Osteocyte (in vitro differentiated cells): Measurements from ENCODE around the gene GREM1. TPM values are rescaled to one million over a fixed set of nuclear protein-coding genes. Genes with fewer than 3 reads are reported as not detected.

ENCODE experiments used
- DNase-seq: peaks from one replicate; pipeline ENCODE4 v3.0.0; 2021; ENCODE audit warnings: mixed read lengths; ENCODE audit not compliant: unreplicated experiment; ENCODE audit errors: extremely low spot score
- H3K27ac Mint-ChIP-seq: one replicate; pipeline ENCODE4 v1.8.0; 2021; ENCODE audit warnings: mild to moderate bottlenecking, mixed read lengths; ENCODE audit not compliant: unreplicated experiment
- H3K27me3 Mint-ChIP-seq: one replicate; pipeline ENCODE4 v1.8.0; 2021; ENCODE audit warnings: mixed read lengths; ENCODE audit not compliant: unreplicated experiment
- H3K36me3 Mint-ChIP-seq: one replicate; pipeline ENCODE4 v1.8.0; 2021; ENCODE audit warnings: mixed read lengths; ENCODE audit not compliant: unreplicated experiment
- H3K4me1 Mint-ChIP-seq: one replicate; pipeline ENCODE4 v1.8.0; 2021; ENCODE audit warnings: mixed read lengths; ENCODE audit not compliant: unreplicated experiment
- H3K4me3 Mint-ChIP-seq: one replicate; pipeline ENCODE4 v1.8.0; 2021; ENCODE audit warnings: mild to moderate bottlenecking, moderate library complexity, mixed read lengths; ENCODE audit not compliant: unreplicated experiment
- H3K9me3 Mint-ChIP-seq: one replicate; pipeline ENCODE4 v1.8.0; 2021; ENCODE audit warnings: mixed read lengths; ENCODE audit not compliant: unreplicated experiment
- total RNA-seq: library from RNA; stranded (reverse); gene quantifications from 2 replicates; pipeline ENCODE4 v1.2.1, GENCODE V29; 2021
- TF ChIP-seq, protein P1 (sequence below): fragments of 200-600 bp; sonication (generic); IDR thresholded peaks from 2 replicates; pipeline ENCODE4 v1.5.0; 2021; ENCODE audit warnings: antibody characterized with exemption, mild to moderate bottlenecking, moderate library complexity

Gene GREM1
- total RNA-seq, 1 donor from 2014 or later: 252 TPM

DNA sequence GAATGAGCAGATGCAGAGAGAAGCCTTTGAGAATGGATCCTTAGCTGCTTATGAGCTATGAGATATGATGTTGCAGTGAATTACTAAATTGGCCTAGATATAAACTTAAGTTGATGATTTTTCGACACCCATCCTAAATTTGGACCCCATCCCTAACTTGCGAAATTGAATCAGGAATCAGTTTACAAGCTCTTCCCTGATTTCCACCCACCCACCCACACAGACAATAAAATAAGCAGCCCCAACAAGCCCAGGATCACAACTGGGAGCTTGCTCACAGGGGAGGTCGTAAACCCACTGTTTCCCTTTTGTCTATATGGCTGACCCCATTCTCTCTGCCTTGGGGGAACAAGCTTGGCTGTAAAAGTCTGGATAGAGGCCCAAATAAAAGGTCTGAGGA lies 57.3 kb downstream of the GREM1 start:
- no peaks in the 10 kb centered on the region for H3K27me3 Mint-ChIP-seq
- peaks cover 11% of the 10 kb centered on the region for H3K36me3 Mint-ChIP-seq
- no peak overlapping the region for H3K27ac Mint-ChIP-seq
- peaks cover 27% of the 10 kb centered on the region for H3K4me1 Mint-ChIP-seq
- no peak for DNase-seq
- no peak overlapping the region for H3K4me3 Mint-ChIP-seq
- H3K9me3 Mint-ChIP-seq: no peaks in the 10 kb centered on the region
- TF ChIP-seq, protein P1, sequence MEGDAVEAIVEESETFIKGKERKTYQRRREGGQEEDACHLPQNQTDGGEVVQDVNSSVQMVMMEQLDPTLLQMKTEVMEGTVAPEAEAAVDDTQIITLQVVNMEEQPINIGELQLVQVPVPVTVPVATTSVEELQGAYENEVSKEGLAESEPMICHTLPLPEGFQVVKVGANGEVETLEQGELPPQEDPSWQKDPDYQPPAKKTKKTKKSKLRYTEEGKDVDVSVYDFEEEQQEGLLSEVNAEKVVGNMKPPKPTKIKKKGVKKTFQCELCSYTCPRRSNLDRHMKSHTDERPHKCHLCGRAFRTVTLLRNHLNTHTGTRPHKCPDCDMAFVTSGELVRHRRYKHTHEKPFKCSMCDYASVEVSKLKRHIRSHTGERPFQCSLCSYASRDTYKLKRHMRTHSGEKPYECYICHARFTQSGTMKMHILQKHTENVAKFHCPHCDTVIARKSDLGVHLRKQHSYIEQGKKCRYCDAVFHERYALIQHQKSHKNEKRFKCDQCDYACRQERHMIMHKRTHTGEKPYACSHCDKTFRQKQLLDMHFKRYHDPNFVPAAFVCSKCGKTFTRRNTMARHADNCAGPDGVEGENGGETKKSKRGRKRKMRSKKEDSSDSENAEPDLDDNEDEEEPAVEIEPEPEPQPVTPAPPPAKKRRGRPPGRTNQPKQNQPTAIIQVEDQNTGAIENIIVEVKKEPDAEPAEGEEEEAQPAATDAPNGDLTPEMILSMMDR: no peak

DNA sequence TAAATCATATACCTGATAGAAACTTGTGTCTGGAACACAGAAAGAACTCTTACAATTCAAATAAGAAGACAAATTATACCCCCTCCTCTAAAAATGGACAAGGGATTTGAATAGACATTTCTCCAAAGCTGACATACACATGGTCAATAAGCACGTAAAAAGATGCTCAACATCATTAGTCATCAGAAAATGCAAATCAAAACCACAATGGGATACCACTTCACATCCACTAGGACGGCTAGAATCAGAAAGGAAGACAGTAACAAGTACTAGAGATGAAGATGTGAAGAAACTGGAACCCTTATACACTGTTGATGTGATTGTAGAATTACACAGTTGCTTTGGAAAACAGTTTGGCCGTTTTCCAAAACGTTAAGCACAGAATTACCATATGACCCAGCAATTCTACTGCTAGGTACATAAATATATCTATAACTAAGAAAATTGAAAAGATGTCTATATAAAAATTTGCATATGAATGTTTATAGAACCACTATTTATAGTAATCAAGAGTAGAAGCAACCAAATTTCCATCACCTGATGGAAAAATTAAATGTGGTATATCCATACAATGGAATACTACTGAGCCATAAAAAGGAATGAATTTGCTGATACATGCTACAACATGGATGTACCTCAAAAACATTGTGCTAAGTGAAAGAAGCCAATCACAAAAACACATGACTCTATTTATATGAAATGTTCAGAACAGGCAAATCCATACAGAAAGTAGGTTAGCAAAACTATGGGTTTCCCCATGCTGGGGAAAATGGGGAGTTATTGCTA lies 60.8 kb downstream of the GREM1 start:
- Mint-ChIP-seq H3K4me1 (peaks cover 10% of the 10 kb centered on the region), H3K9me3 (no peaks in the 10 kb centered on the region), H3K4me3 (no peak overlapping the region), H3K36me3 (peaks cover 6% of the 10 kb centered on the region), H3K27ac (no peak overlapping the region), H3K27me3 (no peaks in the 10 kb centered on the region)
- DNase-seq: no peak
- TF ChIP-seq, protein P1: no peak

DNA sequence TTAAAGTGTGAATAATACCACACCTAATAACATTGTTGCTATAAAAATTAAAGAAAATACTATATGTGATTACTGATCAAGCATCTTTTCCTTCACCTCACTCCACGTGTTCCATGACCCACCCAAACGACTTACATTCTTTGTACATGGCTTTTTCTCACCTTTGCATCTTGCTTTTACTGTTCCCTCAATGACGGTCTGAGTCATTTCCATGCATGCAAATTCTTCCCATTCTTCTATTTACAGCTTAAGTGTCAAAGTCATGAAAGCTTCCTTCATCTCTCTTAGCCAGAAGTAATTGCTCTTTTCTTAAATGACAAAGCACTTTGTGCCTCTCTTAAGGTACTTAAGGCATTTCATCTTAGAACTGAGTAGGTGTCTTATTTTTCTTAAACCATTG lies 64.0 kb downstream of the GREM1 start:
- Mint-ChIP-seq H3K27me3 (no peaks in the 10 kb centered on the region), H3K36me3 (peaks cover 2% of the 10 kb centered on the region), H3K4me1 (peaks cover 2% of the 10 kb centered on the region), H3K27ac (no peak overlapping the region), H3K4me3 (no peak overlapping the region), H3K9me3 (no peaks in the 10 kb centered on the region)
- TF ChIP-seq, protein P1: no peak
- no peak for DNase-seq

DNA sequence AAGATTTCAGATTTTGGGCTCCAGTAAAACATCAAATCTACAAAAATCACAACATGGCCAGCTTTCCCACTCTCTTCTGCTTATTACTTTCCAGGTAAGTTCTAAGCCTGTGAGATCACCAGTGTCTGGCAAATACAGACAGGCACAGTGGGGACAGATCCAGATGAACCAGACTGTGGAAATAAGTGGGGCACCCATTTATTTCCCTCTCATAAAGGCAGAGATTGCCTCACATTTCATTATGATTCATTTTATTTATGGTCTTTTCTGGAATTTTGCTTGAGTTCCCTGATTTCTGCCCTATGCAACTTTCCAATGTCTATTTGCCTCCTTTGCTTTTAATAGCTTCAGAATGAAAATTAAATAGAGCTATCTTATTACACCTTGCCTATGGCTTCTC lies 66.8 kb downstream of the GREM1 start:
- no peak overlapping the region for H3K27ac Mint-ChIP-seq
- H3K4me3 Mint-ChIP-seq: no peak overlapping the region
- no peak for DNase-seq
- TF ChIP-seq, protein P1: no peak
- no peaks in the 10 kb centered on the region for H3K9me3 Mint-ChIP-seq
- H3K36me3 Mint-ChIP-seq: peaks cover 2% of the 10 kb centered on the region
- H3K27me3 Mint-ChIP-seq: no peaks in the 10 kb centered on the region
- peaks cover 7% of the 10 kb centered on the region for H3K4me1 Mint-ChIP-seq

DNA sequence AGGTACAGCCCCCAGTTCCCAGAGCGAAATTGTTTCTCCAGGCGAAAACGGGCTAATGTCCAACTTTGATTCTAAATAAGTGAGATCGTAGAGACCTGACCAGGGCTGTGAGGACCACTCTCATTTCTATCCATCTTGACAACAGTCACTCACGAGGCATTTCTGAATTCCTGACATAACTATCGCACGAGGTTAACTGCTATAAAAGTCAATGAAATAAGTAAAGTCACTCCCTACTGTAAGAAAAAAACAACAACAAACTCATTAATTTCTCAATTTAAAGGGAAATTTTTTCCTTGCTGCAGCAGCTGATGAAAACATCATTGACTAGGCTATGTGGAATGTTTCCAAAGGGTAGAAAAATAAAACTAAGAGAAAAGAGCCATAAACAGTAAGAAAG lies 69.1 kb downstream of the GREM1 start:
- H3K4me3 Mint-ChIP-seq: no peak overlapping the region
- H3K36me3 Mint-ChIP-seq: peaks cover 2% of the 10 kb centered on the region
- H3K4me1 Mint-ChIP-seq: peaks cover 25% of the 10 kb centered on the region
- H3K9me3 Mint-ChIP-seq: no peaks in the 10 kb centered on the region
- H3K27ac Mint-ChIP-seq: no peak overlapping the region
- DNase-seq: no peak
- no peaks in the 10 kb centered on the region for H3K27me3 Mint-ChIP-seq
- TF ChIP-seq, protein P1: no peak
